Calu3 (cell line): ENCODE results near the gene MRPL18. TPM values are rescaled to one million over a fixed set of nuclear protein-coding genes. Genes with fewer than 3 reads are reported as not detected.

Experiments
- BruUV-seq: library from RNA; stranded (reverse); fragments of 400-500 nt; replicated peaks from 2 replicates; lab custom pipeline; 2021; lab: Mats Ljungman, UMichigan
- CTCF ChIA-PET: fragments of 300-600 bp; sonication (Branson Sonifier 250); formaldehyde crosslinking; loops from one replicate; lab custom pipeline; 2022; ENCODE audit warnings: antibody characterized with exemption; lab: Charles Lee
- DNase-seq: peaks from one replicate; pipeline ENCODE4 v3.0.0; 2022
- H3K27ac Mint-ChIP-seq: one replicate; pipeline ENCODE4 v1.8.0; 2022; ENCODE audit warnings: mixed read lengths; ENCODE audit not compliant: unreplicated experiment
- H3K27me3 Mint-ChIP-seq: one replicate; pipeline ENCODE4 v1.8.0; 2022; ENCODE audit warnings: mixed read lengths; ENCODE audit not compliant: unreplicated experiment
- H3K36me3 Mint-ChIP-seq: one replicate; pipeline ENCODE4 v1.8.0; 2022; ENCODE audit warnings: mild to moderate bottlenecking, moderate library complexity, mixed read lengths; ENCODE audit not compliant: insufficient read depth, unreplicated experiment
- H3K4me1 Mint-ChIP-seq: one replicate; pipeline ENCODE4 v1.8.0; 2022; ENCODE audit warnings: mild to moderate bottlenecking, low read depth, mixed read lengths; ENCODE audit not compliant: unreplicated experiment
- H3K4me3 Mint-ChIP-seq: one replicate; pipeline ENCODE4 v1.8.0; 2022; ENCODE audit warnings: mild to moderate bottlenecking, low read depth, moderate library complexity, mixed read lengths; ENCODE audit not compliant: unreplicated experiment
- H3K9me3 Mint-ChIP-seq: one replicate; pipeline ENCODE4 v1.8.0; 2022; ENCODE audit warnings: low read depth, mixed read lengths; ENCODE audit not compliant: unreplicated experiment
- intact Hi-C: fragments of 100-400 bp; cut with micrococcal nuclease; formaldehyde crosslinking; loops from one replicate; pipeline ENCODE4 v1.10.0; 2022; ENCODE audit not compliant: unreplicated experiment
- total RNA-seq: library from RNA; stranded (reverse); gene quantifications from 2 replicates; pipeline ENCODE4 v1.2.3, GENCODE V29; 2022
- TF ChIP-seq, protein P1 (sequence below): fragments of 200-600 bp; IDR thresholded peaks from one replicate; pipeline ENCODE4 v1.8.0; 2022; ENCODE audit warnings: antibody characterized with exemption; ENCODE audit not compliant: unreplicated experiment

The MRPL18 gene
- total RNA-seq, 1 experiment from 2014 or later, result 86.6 TPM

DNA sequence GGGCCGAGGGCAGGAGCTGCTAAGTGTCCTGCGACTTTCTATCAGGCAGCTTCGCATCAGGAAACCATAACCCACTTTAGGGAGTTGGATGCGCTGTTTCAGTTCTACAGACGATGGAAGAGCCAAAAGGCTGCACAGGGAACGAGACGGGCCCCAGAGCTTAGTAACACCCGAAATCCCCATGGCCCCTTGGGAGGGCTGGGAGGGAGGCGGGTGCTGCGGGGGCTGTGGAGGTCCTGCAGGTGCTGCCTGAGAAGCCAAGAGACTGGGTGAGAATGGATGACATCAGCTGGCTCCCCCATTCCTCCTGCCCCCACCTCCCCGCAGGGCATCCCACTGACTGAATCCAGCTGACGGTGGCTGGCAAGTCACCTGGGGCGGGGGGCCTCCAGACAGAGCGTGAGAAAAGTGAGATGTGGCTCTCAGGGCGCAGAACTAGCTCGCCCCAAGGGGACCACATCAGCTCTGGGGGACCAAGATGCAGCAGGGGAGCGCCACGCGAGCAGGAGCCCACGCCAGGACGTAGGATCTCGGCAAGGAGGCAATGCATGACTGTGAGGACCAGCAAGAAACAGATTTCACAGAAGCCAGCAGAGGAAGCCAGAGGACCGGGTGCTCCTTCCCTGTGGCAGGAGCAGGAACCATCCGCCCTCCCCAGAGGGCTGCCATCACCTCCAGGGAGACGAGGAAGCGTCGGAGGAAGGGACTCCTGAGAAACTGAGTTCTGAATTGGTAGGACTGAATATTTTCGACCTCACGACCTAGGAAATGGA is 46.6 kb downstream of the MRPL18 start:
- CTCF ChIA-PET, result interaction anchor here (0.7 kb wide), 1 partner anchor 274 kb away, joined by 3 read pairs; no protein-coding TSS in a partner anchor

DNA sequence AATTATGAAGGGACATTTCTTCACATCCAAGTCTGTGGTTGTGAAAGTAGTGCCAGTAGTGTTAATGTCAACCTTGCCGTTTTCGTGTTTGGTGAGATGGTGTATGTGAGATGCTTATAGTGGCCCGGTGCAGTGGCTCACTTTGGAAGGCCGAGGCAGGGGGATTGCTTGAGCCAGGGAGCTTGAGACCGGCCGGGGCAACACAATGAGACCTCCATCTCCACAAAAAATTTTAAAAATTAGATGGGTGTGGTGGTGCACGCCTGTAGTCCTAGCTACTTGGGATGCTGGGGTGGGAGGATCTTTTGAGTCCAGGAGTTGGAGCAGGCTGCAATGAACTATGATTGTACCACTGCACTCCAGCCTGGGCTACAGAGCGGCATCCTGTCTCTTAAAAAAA is 47.2 kb downstream of the MRPL18 start:
- CTCF ChIA-PET, result interaction anchor here (0.7 to 0.8 kb wide), 2 partner anchors 273 to 341 kb away, joined by 3 read pairs; no protein-coding TSS in a partner anchor
- no peaks in the 10 kb centered on the region for H3K9me3 Mint-ChIP-seq
- no peaks in the 10 kb centered on the region for H3K36me3 Mint-ChIP-seq
- DNase-seq, result no peak
- intact Hi-C loops, result no loop called here
- BruUV-seq, result no TSS peak
- H3K4me3 Mint-ChIP-seq, result no peak overlapping the region
- no peak overlapping the region for H3K27ac Mint-ChIP-seq
- H3K27me3 Mint-ChIP-seq, result peaks cover 14% of the 10 kb centered on the region
- peaks cover 6% of the 10 kb centered on the region for H3K4me1 Mint-ChIP-seq
- TF ChIP-seq, protein P1, sequence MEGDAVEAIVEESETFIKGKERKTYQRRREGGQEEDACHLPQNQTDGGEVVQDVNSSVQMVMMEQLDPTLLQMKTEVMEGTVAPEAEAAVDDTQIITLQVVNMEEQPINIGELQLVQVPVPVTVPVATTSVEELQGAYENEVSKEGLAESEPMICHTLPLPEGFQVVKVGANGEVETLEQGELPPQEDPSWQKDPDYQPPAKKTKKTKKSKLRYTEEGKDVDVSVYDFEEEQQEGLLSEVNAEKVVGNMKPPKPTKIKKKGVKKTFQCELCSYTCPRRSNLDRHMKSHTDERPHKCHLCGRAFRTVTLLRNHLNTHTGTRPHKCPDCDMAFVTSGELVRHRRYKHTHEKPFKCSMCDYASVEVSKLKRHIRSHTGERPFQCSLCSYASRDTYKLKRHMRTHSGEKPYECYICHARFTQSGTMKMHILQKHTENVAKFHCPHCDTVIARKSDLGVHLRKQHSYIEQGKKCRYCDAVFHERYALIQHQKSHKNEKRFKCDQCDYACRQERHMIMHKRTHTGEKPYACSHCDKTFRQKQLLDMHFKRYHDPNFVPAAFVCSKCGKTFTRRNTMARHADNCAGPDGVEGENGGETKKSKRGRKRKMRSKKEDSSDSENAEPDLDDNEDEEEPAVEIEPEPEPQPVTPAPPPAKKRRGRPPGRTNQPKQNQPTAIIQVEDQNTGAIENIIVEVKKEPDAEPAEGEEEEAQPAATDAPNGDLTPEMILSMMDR, result no peak

More for the DNA sequence above, 46.6 kb downstream of the MRPL18 start:
- Mint-ChIP-seq H3K4me1 (peaks cover 3% of the 10 kb centered on the region), H3K36me3 (no peaks in the 10 kb centered on the region), H3K4me3 (no peak overlapping the region), H3K27ac (no peak overlapping the region), H3K27me3 (peaks cover 18% of the 10 kb centered on the region), H3K9me3 (no peaks in the 10 kb centered on the region)
- BruUV-seq, result no TSS peak
- no peak for DNase-seq
- TF ChIP-seq, protein P1, result no peak
- intact Hi-C loops, result no loop called here

GRCh38 chr6:159838020-159838744 is 47.9 kb downstream of the MRPL18 start:
- TF ChIP-seq, protein P1, result no peak
- Mint-ChIP-seq H3K27me3 (peaks cover 14% of the 10 kb centered on the region), H3K27ac (no peak overlapping the region), H3K9me3 (no peaks in the 10 kb centered on the region), H3K36me3 (no peaks in the 10 kb centered on the region), H3K4me1 (peaks cover 6% of the 10 kb centered on the region), H3K4me3 (no peak overlapping the region)
- BruUV-seq, result no TSS peak
- no peak for DNase-seq
- intact Hi-C loops, result no loop called here
- CTCF ChIA-PET, result interaction anchor here (0.8 kb wide), 1 partner anchor 340 kb away, joined by 3 read pairs; no protein-coding TSS in a partner anchor

- Mint-ChIP-seq H3K4me3 (no peak overlapping the region), H3K9me3 (no peaks in the 10 kb centered on the region), H3K4me1 (peaks cover 6% of the 10 kb centered on the region), H3K27ac (no peak overlapping the region), H3K36me3 (no peaks in the 10 kb centered on the region), H3K27me3 (peaks cover 7% of the 10 kb centered on the region)
- no peak for DNase-seq
- TF ChIP-seq, protein P1, result no peak
- intact Hi-C loops, result no loop called here
- BruUV-seq, result no TSS peak
- CTCF ChIA-PET, result no interaction called here
These were observed 51.8 kb downstream of the MRPL18 start for GRCh38 chr6:159842035-159842434.
